Vagina (tissue), 2 donors: ENCODE measurements around the gene PDIK1L. TPM values are rescaled to one million over a fixed set of nuclear protein-coding genes. Genes with fewer than 3 reads are reported as not detected.
A peak's percentile ranks its signal among the peaks of the same experiment; 100 is the strongest.

Source experiments
- DNase-seq, 2 donors: peaks; one replicate each; pipeline ENCODE4 v3.0.0-alpha.2; 2017; ENCODE audit errors: extremely low spot score in 2 of 2
- H3K27ac ChIP-seq: fragments of 200-600 bp; sonication (generic); one replicate; pipeline ENCODE4 v1.5.1; 2019
- H3K27me3 ChIP-seq: fragments of 200-600 bp; sonication (generic); one replicate; pipeline ENCODE4 v1.5.1; 2019
- H3K36me3 ChIP-seq, 2 donors: fragments of 200-600 bp; sonication (generic); one replicate each; pipeline ENCODE4 v1.5.1; 2017 to 2019
- H3K4me1 ChIP-seq: fragments of 200-600 bp; sonication (generic); one replicate; pipeline ENCODE4 v1.5.1; 2019
- H3K4me3 ChIP-seq, 2 donors: fragments of 200-600 bp; sonication (generic); 1 replicate in 1 of 2; 2 replicates in 1 of 2; pipeline ENCODE4 v1.5.1; 2016 to 2019
- H3K9me3 ChIP-seq: fragments of 200-600 bp; sonication (generic); one replicate; pipeline ENCODE4 v1.5.1; 2019
- POLR2A ChIP-seq, 2 donors: fragments of 450-650 bp; IDR thresholded peaks; one replicate each; pipeline ENCODE4 v1.6.1; 2017; ENCODE audit warnings: antibody characterized with exemption in 2 of 2, mild to moderate bottlenecking in 2 of 2, moderate library complexity in 2 of 2
- POLR2AphosphoS5 ChIP-seq, 2 donors: sonication (generic); formaldehyde crosslinking; IDR thresholded peaks; one replicate each; pipeline ENCODE4 v1.9.0; 2017; ENCODE audit warnings: antibody characterized with exemption in 2 of 2, mild to moderate bottlenecking in 2 of 2, low read depth in 1 of 2; ENCODE audit not compliant: insufficient read depth in 1 of 2
- intact Hi-C: fragments of 100-400 bp; cut with DNase I; formaldehyde crosslinking; loops from one replicate; pipeline ENCODE4 v1.15.1; 2023
- total RNA-seq: library from RNA; depleted of rRNA; stranded (reverse); fragments of >200 nt; gene quantifications from one replicate; pipeline ENCODE4 v1.2.3, GENCODE V29; 2016
- TF ChIP-seq, protein P1 (sequence below), 3 experiments: fragments of 450-650 bp in 2 of 3; fragments of 200-600 bp in 1 of 3; sonication (generic) in 1 of 3; IDR thresholded peaks; one replicate each; pipeline ENCODE4 v1.5.1; 2017 to 2019; ENCODE audit warnings: antibody characterized with exemption in 3 of 3, mild to moderate bottlenecking in 2 of 3, moderate library complexity in 2 of 3

PDIK1L gene
- total RNA-seq, 1 donor from 2014 or later: 5.6 TPM

DNA sequence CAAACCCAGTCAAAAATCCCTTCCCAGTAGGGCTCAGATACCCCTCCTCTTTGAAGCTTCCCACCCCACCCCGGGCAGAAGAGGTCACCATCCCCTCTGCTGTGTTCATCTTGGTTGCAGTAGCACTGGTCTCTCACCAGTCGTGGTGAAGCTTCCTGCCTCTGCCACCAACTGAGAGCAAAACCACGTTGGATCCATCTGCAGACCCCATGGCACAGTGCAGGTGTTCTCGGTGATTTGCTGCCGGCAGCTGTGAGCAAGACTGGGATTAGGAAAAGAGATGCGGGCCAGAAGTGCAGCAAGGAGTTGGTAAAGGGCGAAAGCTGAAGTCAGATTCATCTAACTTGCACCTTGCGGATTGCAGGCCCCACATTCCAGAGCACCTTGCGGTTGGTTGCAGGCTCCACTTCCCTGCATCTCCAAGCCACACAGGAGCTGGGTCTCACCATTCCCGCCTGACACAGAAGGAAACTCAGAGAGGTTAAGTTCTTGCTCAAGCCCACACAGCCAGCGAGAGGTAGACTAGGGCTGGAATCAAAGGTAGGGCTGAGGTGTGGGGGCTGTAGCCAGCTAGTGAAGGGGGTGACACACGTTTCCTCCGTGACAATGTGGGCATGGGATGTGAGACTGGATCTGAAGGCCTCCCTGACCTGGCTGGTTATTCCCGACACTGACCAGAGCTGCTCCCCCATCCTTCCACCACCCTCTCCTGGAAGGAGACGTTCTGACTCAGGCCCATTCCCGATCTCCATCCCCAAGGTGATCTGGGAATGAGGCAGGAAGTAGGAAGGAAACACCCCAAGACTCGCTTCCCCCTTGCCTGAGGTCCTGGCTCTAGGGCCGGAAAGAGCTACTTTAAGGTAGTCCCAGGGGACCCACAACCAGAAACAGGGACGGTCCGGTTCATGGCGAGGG lies 44.0 kb downstream of the PDIK1L start:
- no peaks in the 10 kb centered on the region for H3K36me3 ChIP-seq
- intact Hi-C loops: no loop called here
- H3K27me3 ChIP-seq: peaks cover 7% of the 10 kb centered on the region
- peak overlapping the region; percentile 26 to 31 for H3K4me3 ChIP-seq
- DNase-seq: no peak
- no peak overlapping the region for H3K27ac ChIP-seq
- no peaks in the 10 kb centered on the region for H3K4me1 ChIP-seq
- no peak for TF ChIP-seq POLR2A (IDR thresholded peaks at IDR 0.05)
- TF ChIP-seq POLR2AphosphoS5 (IDR thresholded peaks at IDR 0.05; ENCODE audit: insufficient read depth in 1 of 2, low read depth in 1 of 2): no peak
- TF ChIP-seq, protein P1, sequence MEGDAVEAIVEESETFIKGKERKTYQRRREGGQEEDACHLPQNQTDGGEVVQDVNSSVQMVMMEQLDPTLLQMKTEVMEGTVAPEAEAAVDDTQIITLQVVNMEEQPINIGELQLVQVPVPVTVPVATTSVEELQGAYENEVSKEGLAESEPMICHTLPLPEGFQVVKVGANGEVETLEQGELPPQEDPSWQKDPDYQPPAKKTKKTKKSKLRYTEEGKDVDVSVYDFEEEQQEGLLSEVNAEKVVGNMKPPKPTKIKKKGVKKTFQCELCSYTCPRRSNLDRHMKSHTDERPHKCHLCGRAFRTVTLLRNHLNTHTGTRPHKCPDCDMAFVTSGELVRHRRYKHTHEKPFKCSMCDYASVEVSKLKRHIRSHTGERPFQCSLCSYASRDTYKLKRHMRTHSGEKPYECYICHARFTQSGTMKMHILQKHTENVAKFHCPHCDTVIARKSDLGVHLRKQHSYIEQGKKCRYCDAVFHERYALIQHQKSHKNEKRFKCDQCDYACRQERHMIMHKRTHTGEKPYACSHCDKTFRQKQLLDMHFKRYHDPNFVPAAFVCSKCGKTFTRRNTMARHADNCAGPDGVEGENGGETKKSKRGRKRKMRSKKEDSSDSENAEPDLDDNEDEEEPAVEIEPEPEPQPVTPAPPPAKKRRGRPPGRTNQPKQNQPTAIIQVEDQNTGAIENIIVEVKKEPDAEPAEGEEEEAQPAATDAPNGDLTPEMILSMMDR (IDR thresholded peaks at IDR 0.05): no peak
- no peaks in the 10 kb centered on the region for H3K9me3 ChIP-seq

DNA sequence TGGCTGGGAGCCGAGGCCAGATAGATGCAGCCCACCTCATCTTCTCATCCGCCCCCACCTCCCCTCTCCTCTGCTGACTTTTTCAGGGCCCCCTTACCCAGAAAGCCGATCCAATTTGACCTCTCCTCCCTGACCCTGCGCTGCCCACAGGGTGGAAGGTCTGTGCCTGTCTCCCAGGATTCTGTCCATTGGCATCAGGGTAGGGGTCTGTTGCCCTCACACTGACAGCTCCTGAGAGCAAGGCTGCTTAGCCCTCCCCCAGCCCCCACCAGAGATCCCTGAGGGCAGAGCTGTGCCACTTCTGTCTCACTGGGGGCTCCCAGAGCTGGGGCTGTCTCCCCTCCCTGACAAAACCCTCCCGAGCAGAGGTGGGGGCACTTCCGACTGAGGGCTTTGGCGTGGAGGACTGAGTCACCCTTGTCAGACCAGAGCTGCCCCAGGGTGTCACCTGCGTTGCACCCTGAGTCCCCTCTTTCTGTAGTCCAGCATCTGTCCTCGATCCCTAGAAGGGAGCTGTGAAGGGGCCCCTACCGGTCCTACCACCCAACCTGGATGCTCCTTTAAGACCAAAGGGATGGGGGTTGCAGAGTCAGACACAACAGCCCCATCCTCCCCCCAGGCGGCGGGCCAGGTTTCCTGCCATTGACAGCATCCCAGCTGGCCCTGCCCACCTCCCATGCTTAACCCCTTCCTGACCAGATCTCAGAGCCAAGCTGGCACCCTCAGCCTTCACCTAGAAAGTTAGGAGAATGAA lies 44.8 kb downstream of the PDIK1L start:
- H3K9me3 ChIP-seq: no peaks in the 10 kb centered on the region
- peaks cover 7% of the 10 kb centered on the region for H3K27me3 ChIP-seq
- intact Hi-C loops: no loop called here
- H3K27ac ChIP-seq: no peak overlapping the region
- H3K4me3 ChIP-seq: peak overlapping the region; percentile 26 to 31
- no peak for DNase-seq
- H3K36me3 ChIP-seq: no peaks in the 10 kb centered on the region
- peaks cover 7% of the 10 kb centered on the region for H3K4me1 ChIP-seq
- TF ChIP-seq, protein P1 (IDR thresholded peaks at IDR 0.05): no peak
- TF ChIP-seq POLR2A (IDR thresholded peaks at IDR 0.05) (no peak), POLR2AphosphoS5 (IDR thresholded peaks at IDR 0.05; ENCODE audit: insufficient read depth in 1 of 2, low read depth in 1 of 2) (no peak)

DNA sequence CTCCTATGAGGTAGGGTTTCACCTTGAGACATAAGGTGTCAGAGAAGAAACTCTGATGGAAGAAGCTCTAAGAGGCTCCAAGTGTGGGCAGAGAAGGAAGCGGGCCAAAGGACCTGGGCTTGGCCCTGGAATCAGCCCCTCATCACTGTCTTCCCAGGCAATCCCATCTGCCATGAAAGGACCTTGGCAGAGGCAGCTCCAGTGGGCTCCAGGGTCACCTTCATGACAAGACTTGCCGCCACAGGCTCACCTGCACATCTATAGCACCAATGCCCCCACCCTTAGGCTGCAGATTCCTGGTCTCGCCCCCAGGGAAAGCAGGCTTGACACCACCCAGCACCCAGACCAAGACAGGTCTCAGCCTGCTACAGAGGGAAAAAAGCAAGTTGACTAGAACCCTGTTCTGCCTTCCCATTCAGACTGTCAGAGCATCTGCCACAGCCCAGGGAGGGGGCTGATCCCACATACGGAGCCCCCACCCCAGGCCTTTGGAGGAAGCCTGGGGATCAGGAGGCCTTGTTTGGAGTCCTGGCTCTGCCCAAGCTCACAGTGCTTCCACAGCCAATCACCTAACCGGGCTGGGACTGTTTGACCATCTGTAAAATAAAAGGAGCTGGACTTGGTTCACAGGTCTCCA lies 46.8 kb downstream of the PDIK1L start:
- peak overlapping the region in 1 of 2 donors; percentile 19 for H3K4me3 ChIP-seq
- intact Hi-C loops: no loop called here
- H3K9me3 ChIP-seq: no peaks in the 10 kb centered on the region
- H3K4me1 ChIP-seq: peaks cover 9% of the 10 kb centered on the region
- H3K27me3 ChIP-seq: peaks cover 7% of the 10 kb centered on the region
- TF ChIP-seq, protein P1 (IDR thresholded peaks at IDR 0.05): no peak
- TF ChIP-seq POLR2A (IDR thresholded peaks at IDR 0.05): no peak
- no peak for TF ChIP-seq POLR2AphosphoS5 (IDR thresholded peaks at IDR 0.05; ENCODE audit: insufficient read depth in 1 of 2, low read depth in 1 of 2)
- H3K27ac ChIP-seq: no peak overlapping the region
- no peak for DNase-seq
- H3K36me3 ChIP-seq: no peaks in the 10 kb centered on the region

DNA sequence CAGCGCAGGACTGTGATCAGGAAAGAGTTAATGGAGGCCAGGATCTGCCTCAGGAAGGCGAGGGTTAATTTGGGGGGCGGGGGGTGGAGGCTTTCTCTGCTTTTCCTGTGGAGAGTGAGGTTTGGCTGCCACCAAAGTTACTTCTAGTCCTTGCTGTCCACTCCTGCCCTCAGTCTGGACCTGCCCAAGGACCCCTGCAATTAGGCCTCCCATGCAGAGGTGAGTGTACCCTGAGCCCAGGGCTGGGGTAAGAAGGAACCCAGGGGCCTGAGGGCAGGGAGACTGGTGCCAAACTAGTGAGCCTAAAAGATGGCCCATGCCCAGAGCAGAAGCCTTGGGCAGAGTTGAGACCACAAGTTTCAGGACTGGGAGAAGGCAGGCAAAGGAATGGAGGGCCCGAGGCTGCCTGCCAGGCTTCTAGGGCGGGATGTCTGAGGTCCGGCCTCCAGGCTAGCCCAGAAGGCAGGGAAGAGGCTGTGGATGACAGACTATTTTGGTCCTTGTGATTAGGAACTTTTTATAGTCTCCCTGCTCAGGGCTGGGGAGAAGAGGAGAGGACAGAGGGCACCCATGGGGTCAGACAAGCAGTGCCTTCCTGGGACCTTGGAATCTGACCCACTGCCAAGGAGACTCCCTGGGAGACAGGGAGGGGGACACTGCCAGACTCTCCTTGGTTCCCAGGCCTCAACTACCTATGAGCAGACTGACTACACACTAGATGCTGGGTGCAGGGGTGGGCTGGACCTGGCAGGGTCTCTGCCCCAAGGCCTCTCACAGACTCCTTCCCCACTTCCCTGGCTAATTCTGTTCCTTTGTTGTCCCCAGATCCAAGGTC lies 47.5 kb downstream of the PDIK1L start, which contains the start of gene FAM110D:
TSS of gene FAM110D (plus strand) at position 172 of the 835 bp plus-strand sequence. CDS start 2,213 bp downstream, outside the sequence.
- Histone ChIP-seq H3K9me3 (no peaks in the 10 kb centered on the region), H3K36me3 (no peaks in the 10 kb centered on the region), H3K27ac (peak within 1 kb of the TSS; percentile 34), H3K4me3 (peak within 1 kb of the TSS; percentile 19 to 41), H3K27me3 (peaks cover 7% of the 10 kb centered on the region), H3K4me1 (peaks cover 14% of the 10 kb centered on the region)
- TF ChIP-seq, protein P1 (IDR thresholded peaks at IDR 0.05): no peak
- intact Hi-C loops: no loop called here
- DNase-seq: no peak
